Fibroblast of skin of right quadriceps (primary cell): ENCODE data around the gene RELL1.

Experiments used
- DNase-seq: peaks from one replicate; pipeline ENCODE4 v3.0.0-alpha.2; 2013

RELL1 gene

GRCh38 chr4:37591349-37591748 lies 94.8 kb downstream of the RELL1 start:
- no peak for DNase-seq

DNA sequence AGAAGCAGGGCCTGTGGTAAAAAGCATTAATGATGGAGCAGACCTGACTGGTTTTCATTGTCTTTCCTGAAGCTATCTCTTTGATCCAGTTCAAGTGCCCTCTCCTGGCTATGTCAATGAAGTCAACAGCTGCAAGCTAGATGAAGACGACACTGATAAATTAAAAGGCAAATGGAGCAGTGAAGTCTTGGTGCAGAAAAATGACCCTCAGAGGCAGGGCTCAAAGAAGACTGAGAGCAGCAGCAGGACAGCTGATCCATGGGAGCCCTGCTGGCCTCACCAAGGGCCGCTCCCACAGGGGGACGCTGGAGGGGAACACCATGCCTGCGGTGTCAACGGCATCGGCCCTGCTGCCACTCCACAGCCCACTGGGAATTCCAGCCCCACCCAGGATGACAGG lies 96.2 kb downstream of the RELL1 start:
- DNase-seq: no peak

DNA sequence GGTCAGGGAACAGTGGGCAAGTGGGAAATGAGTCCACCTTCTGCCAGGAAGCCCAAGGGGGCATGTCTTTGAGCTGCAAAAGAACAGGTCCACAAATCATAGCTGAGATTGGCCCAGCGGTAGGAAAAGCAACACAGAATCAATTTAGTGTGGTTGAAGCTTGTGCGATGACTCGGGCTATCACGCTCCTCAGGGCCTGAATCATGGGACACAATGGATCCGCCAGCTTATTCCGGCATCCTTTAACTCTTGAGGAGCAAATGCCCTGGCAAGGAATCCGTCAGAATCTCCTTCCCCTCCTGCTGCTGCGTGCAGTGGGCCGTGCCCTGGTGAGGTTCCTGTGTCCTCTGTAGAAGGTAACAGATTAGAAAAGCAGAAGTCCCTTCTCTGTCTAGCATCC lies 98.0 kb downstream of the RELL1 start:
- no peak for DNase-seq

GRCh38 chr4:37586194-37586593 lies 100.0 kb downstream of the RELL1 start:
- DNase-seq: no peak

DNA sequence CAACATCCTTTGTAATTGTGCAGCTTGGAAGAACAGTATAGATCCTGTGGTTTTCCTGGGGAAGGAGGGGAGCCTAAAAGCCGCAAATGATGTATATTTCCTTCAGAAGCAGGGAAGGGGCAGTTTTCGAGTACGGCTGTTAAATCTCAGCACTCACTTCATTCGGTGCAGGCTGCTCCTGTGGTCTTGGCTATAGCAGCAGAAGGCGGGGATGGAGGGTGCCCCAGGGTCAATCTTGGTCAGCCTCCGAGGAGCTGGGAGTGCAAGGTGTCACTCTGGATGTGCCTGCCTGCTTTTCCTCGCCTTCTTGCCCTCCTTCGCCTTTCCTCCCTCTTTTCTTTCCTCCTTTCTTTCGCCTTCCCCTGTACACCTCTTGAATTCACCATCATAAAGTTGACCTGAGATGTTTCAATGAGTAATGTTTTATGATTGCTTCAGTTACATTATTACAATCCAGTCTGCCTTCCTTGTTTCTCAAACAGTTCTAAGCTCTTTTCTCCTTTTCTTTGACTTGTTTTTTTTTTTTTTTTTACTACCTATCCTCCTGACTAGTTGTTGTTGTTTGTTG lies 101.6 kb downstream of the RELL1 start:
- DNase-seq: no peak

GRCh38 chr4:37584071-37584470 lies 102.1 kb downstream of the RELL1 start:
- no peak for DNase-seq

- no peak for DNase-seq
Observed at GRCh38 chr4:37573566-37573965, 112.6 kb downstream of the RELL1 start.

- no peak for DNase-seq
Observed at GRCh38 chr4:37568489-37568888, 117.7 kb downstream of the RELL1 start.

DNA sequence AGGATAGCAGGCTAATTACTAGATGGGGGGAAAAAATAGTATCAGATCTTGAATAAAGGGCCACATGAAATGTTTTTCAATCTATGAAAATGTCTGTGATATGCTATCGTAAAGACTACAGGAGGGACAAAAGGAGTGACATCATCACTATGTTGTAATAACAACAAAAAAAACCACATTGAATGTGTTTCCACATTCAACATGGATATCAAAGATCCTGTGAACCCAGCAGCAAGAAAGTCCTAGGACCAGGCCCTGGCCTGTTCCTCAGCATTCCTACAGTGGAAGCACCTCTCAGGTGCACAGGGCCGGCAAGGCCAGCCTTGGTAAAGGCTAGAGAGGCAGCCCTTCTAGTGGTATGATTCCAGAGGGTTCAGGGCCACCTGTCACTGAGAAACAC lies 118.3 kb downstream of the RELL1 start:
- no peak for DNase-seq

DNA sequence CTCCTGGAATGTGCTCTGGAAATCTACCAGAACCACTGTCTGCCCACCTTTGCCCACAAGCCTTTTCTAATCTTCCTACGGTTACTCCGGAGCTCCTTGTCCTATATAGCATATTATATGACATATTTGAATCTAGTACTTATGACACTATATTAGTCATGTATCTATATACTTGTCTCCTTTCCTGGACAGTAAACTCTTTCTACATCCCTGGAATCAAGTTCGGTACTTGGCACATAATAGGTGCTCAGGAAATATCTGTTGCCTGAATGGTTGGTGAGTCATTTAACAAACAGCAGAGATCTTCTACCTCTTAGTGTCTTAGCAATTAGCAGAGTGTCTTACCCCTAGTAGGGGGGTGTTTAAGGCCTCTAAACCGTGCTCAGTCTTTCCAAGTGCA lies 123.6 kb downstream of the RELL1 start:
- peak; percentile 6 for DNase-seq

GRCh38 chr4:37561803-37562207 lies 124.4 kb downstream of the RELL1 start:
- peak; percentile 11 for DNase-seq

DNA sequence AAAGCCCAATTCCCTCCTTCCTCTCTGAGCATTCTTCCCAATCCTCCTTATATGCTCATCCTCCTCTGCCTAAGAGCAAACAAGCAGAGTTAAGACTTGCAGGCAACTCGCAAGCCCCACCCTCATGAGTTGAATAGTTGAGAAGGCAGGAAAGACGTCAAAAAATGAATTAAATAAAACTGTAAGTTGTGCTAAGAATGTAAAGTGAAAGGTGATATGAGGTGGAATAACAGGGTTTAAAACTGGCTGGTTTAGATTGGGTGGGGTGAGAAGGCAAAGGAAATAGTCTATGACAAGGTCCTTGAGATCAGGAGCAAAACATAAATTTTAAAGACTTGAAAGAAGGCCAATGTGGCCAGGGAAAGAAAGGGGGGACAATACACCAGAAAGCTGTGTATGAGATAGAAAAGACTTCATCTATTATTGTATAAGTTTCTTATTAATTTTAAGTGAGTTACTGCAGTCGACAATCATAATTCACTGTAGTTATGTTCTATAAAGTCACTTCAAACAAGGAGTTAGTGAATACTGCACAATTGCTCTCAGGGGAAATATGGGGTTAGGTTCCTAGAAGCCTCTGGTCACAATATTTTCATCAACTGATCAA lies 124.9 kb downstream of the RELL1 start:
- no peak for DNase-seq
